Measurements from ENCODE around the gene MAP2K3.

Gene MAP2K3

DNA sequence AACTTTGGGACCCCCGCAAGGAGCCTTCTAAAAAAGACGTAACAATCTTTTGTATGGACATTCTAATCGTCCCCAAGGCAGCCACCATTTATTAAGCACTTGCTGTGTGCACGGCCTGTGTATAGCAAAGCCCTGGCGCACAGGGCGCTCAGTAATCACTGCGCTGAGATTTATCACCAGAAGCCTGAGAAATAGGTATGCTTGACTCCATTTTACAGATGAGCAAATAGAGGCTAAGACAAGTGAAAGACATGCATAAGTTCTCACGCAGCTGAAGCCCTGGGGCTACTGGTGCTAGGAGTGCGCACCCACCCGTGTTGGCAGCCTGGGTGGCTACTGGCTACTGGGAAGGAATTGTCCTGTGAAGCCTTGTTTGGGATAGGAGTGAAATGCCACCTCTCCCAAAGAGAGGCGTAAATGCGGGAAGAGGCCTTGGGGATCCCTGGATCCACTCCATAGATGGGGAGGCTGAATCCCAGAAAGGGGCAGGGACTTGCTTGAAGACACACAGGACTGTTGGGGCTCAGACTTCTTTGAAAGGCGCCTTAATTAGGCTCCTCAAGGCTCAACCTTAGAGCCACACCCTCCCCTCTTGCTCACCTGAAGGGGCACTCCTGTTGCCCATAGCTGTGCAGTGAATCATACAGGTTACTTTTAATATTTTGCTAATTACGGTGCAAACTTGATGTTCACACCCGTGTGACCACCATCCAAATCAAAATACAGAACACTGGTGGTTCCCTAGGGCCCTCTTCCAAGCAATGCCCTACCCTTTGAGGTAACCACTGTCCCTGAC is 30.7 kb upstream of the MAP2K3 start:
- DNase-seq: no peak

DNA sequence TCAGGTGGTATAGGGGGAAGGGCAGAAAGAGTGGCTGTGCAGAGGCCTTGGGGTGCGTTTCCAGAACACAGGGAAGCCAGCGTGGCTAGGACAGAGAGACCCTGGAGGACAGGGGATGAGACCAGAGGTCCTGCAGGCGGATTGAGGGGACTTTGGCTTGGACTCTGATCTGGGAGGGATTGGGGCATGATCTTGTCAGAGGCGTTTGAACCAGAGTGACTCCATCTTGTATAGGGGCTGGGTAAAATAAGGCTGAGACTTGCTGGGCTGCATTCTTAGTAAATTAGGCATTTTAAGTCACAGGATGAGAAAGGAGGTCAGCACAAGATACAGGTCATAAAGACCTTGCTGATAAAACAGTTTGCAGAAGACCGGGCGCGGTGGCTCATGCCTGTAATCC is 25.9 kb upstream of the MAP2K3 start:
- DNase-seq: no peak

- no peak for DNase-seq
Observed at GRCh38 chr17:21262259-21262993, 22.1 kb upstream of the MAP2K3 start.

GRCh38 chr17:21263376-21263775 is 21.1 kb upstream of the MAP2K3 start:
- DNase-seq: no peak

GRCh38 chr17:21268596-21269188 is 15.8 kb upstream of the MAP2K3 start:
- DNase-seq: no peak

- no peak for DNase-seq
Observed at GRCh38 chr17:21269394-21269793, 15.1 kb upstream of the MAP2K3 start.

DNA sequence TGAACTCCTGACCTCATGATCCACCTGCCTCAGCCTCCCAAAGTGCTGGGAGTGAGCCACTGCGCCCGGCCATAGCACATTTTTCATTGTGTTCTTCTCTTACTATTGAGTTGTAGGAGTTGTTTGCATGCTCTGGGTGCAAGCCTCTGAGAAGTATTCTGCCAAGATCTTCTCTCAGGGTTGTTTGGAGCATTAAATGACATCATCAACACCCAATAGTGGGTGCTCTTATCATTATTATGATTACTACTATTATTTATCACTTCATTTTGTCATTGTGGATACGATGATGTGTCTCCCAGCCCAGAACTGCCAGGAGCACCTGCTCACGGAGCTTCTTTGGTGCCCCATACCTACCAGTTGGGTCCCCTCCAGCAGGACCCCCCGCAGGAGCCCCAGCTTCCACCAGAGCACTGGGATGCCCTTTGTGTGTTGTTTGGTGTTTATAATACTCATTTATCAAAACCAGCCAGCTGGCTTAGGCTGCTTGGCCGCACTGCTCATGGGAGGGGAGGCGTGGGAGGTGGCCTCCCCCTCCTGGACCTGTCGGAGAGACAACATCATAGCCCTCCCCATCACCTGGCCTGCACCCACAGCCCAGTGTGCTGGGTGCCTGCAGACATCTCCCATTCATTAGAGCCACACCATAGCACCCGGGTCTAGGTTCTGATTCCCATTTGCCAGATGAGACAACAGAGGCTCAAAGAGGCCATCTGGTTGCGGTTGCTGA is 12.9 kb upstream of the MAP2K3 start:
- no peak for DNase-seq

DNA sequence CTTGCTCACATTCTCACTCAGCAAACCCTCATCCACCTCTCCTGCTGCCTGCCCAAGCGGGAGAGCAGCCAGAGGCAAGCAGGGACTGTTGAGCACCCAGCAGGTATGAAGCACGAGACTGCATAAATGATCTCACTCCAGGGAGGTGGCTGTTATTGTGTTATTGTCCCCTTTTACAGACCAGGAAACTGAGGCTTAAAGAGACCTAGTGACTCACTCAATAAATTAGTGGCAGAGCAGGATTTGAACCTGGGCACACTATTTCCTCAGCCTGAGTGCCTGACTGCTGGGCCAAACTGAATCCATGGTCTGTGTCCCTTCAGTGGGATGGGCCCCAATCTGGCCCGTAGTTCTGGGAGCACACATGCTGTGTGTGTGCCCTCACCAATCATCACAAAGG is 12.3 kb upstream of the MAP2K3 start:
- no peak for DNase-seq

GRCh38 chr17:21272881-21273792 is 11.4 kb upstream of the MAP2K3 start:
- DNase-seq: no peak

- DNase-seq: no peak
Observed at GRCh38 chr17:21275047-21275578, 9.4 kb upstream of the MAP2K3 start.

DNA sequence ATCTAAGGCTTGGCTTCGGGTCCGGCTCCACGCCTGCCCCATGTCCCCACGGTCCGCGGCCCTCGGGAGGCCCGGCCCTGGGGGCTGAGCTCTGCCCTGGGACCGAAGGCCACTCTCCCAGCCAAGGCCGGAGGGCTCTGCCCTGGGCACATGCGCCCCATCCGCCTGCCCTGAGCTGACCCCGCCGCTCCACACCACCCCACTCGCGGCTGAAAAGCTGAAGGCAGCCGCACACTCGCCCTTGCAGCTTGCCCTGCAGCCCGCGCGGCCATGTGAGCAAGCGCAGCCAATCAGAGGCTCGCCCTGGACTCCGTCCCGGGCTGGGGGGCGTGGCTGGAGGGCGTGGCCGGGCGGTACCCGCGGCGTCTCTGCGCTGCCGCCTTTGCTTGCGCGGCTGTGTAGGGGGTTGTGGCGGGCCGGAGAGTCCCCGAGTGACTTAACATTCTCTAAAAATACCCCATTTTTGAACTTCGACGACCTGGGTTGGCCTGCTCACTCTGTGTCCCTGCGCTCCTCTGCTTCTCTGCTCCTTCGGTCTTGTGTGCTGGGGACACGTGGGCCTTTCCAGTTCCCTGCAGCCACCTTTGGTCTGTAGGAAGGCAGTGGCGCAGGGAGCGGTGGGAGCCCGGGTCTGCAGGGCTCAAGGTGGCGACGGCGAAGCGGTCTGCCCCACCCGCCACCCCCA is 8.8 kb upstream of the MAP2K3 start:
- peak; percentile 63 for DNase-seq

GRCh38 chr17:21276264-21276588 is 8.3 kb upstream of the MAP2K3 start:
- DNase-seq: no peak

GRCh38 chr17:21277332-21277731 is 7.2 kb upstream of the MAP2K3 start:
- no peak for DNase-seq

DNA sequence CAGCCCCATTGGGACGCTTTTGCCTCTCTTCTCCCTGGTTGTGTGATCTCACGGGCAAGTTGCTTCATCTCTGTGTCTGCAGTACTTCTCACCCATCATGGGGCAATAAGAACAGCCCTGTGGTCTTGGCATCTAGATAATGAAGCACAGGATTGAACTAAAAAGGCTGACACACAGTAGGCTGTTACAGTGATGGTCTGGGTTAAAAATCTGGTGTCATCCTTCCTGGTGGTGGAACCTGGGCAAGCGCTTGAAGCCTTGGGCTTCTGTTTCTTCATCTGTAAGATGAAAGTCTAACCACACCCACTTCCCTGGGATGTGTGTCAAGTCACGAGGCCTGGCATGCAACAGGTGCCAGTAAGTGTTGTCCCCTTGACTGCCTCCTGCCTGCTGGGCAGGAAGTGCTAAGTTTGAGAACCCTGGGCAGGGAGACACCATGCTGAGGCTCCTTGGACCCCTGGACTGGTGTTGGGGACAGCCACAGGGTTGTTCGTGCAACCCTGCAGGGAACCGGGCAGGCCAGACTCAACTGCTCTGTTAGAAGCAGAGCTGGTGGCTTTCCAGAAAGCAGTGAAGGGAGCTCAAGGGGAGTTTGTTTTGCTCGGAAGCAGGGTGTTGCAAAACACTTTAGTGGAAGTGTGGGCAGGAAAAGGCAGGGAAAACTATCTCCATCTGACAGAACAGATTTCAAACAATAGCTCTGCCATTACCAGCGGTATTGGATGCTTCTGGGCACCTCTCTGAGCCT is 5.9 kb upstream of the MAP2K3 start:
- no peak for DNase-seq

DNA sequence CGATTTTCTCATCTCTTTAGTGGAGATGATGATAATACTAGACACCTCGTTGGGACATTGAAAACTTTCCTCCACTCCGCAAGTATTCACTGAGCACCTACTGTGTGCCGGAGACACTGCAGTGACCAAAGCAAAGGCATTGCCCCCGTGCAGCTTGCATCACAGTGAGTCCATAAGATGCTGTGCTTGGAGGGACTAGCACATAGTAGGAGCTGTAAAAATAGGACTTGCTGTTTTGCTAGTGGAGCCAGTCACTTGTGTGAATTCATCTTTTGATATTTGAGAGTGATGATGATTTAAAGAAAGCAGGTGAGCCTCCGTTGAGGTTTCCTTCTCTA is 5.3 kb upstream of the MAP2K3 start:
- DNase-seq: no peak

DNA sequence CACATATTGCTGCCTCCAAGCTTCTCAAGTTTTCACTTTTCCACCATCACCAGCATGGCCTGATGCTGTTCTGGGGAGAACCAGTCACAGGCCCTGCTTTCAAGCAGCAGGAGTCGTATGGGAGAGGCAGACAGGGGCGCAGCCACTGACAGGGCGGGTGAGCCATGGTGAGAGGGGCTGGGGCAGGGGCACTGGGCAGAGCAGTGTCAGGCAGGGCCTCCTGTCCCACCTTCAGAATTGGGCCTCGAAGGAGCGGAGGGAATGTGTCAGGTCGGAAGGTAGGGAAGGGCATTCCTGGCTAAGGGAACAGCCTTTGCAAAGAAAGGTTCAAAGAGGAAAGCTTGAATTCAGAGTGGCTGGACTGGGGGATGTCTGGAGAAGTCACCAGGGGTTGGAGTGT is 4.9 kb upstream of the MAP2K3 start:
- no peak for DNase-seq

GRCh38 chr17:21280081-21280518 is 4.4 kb upstream of the MAP2K3 start:
- peak; percentile 60 for DNase-seq

DNA sequence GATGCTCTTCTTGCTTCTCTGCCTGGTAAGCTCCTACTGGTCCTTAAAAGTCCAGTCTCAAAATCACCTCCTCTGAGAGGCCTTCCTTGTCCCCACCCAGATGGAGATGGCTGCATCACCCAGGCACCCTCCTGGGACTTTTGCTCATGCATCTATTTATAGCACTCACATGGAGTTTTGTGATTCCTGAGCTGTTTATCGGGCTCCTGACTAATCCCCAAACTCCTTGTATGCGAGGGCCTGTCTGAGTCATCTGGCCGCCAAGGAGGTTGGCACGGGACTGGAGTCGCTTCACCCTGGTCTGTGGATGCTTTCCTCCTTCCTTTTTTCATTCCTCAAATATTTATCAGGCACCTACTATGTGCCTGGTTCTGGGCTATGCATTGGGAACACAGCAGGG is 2.3 kb upstream of the MAP2K3 start:
- DNase-seq: peak; percentile 66

DNA sequence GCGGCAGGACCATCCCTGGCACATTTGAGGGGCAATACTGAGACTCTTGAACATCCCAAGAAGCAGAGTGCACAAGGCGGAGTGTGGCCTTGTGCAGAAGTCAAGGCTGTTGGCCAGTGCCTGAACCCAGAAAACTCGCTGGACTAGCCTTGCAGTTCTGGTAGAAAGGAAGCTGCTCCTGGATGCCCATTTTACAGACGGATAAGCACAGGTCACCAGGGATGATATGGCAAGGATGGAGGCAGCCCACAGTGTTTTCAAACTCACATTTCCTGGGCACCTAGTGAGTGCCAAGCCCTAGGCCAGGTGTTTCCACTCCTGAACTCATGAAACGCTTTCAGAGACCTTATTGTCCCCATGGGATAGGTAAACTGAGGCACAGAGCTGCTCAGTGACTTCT is 1.7 kb upstream of the MAP2K3 start:
- no peak for DNase-seq

GRCh38 chr17:21283482-21284318 is 811 bp upstream of the MAP2K3 start:
- DNase-seq: no peak

Data from GOT3 (cell line).